GM19035 (cell line): ENCODE results near the gene LTA4H.

Experiments
- ATAC-seq: cut with Tn5 transposase; IDR thresholded peaks from one replicate; pipeline ENCODE4 v1.9.1; 2021; ENCODE audit not compliant: unreplicated experiment

LTA4H gene

DNA sequence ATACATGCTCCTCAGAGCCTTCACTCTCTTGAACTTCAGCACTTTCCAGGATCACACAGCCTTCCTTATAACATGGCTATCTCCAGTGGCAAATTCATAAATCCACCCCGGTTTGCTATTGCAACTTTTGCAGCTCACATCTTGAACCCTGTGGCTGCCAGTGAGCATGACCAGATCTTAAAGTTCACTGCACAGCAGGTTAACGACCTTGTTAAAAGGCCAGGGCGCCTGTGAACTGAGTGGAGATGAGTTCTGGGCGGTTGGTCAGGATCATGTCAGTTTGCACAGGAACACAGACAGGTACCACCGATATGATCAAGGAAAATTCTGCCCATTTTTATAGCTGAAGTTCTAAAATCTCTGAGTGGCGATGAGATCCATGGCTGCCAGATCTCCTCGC lies 24.7 kb upstream of the LTA4H start:
- ATAC-seq, result no peak

DNA sequence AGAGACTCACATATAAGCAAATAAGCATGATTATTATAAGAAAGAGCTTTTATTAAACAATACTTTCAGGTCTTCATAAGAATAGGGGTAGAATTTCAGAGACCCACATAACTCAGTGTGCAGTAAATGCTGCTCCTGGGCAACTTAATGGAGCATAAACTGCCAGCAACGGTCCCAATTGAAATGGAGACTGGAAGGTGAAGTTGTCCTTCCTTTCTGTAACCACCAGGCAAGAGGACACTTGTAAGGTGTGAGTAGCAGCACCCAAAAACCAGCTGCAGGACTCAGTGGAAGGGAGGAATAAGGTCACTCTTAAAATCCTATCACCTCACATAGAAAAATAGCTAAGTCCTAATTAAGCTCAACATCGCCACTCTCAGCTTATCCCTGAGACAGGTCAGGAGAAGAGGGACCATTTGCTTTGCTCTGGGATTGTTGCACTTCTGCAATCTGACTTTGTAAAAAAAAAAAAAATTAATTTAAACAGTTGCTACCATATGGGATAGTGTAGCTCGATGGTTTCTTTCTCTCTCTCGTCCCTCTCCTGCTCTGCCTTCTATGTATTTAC lies 22.7 kb upstream of the LTA4H start:
- no peak for ATAC-seq

GRCh38 chr12:96056646-96057455 lies 21.5 kb upstream of the LTA4H start:
- ATAC-seq, result no peak

GRCh38 chr12:96054244-96054610 lies 18.8 kb upstream of the LTA4H start:
- no peak for ATAC-seq

GRCh38 chr12:96053476-96054243 lies 18.3 kb upstream of the LTA4H start:
- no peak for ATAC-seq

GRCh38 chr12:96051756-96052485 lies 16.5 kb upstream of the LTA4H start:
- ATAC-seq, result no peak

DNA sequence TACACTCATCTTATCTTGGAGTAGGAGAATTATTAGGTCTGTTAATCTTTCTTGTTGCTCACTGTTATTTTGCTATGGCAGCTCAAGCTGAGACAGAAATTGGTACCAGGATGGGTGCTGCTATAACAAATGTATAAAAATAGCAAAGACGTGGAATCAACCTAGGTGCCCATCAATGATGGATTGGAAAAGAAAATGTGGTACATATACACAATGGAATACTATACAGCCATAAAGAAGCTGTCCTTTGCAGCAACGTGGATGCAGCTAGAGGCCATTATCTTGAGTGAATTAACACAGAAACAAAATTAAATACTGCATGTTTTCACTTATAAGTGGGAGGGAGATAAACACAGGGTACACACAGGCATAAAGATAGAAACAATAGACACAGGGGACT lies 14.8 kb upstream of the LTA4H start:
- ATAC-seq, result no peak

DNA sequence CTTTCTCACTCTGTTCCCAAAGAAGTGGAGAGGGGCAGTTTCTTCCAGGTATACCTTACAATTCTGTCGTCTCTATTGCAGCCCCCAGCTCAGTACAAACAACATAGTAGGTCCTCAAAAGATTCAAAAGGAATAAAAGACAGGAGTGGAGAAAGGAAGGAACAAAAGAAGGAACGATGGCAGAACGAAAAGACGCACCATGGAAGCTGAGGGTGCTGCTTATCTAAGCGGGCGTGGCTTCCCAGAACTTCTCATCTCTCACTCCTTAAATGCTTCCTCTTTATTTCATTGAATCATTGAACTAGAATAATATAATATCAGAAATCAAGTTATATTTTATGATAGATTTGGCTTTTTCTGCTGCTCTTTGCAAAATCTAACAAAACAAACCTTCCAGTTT lies 13.7 kb upstream of the LTA4H start:
- no peak for ATAC-seq

DNA sequence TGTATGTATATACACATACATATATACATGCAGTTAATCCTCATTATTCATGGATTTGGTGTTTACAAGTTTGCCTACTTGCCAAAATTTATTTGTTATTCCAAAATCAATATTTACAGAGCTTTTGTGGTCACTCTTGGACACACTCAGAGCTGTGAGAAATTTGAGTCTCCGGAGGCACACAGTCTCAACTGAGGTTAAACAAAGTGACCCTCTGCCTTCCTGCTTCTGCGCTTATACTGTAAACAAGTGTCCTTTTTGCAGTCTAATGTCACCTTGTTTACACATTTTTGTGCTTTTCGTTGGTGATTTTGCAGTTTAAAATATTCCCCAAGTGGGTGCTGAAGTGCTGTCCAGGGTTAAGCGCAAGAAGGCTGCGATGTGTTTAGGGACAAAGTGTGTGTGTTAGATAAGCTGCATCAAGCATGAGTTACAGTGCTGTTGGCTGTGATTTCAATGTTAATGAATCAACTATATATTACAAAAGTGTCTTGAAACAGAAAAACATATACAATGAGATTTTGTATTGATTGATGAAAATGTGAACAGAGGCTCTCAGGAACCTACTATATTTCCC lies 13.1 kb upstream of the LTA4H start:
- ATAC-seq, result no peak

DNA sequence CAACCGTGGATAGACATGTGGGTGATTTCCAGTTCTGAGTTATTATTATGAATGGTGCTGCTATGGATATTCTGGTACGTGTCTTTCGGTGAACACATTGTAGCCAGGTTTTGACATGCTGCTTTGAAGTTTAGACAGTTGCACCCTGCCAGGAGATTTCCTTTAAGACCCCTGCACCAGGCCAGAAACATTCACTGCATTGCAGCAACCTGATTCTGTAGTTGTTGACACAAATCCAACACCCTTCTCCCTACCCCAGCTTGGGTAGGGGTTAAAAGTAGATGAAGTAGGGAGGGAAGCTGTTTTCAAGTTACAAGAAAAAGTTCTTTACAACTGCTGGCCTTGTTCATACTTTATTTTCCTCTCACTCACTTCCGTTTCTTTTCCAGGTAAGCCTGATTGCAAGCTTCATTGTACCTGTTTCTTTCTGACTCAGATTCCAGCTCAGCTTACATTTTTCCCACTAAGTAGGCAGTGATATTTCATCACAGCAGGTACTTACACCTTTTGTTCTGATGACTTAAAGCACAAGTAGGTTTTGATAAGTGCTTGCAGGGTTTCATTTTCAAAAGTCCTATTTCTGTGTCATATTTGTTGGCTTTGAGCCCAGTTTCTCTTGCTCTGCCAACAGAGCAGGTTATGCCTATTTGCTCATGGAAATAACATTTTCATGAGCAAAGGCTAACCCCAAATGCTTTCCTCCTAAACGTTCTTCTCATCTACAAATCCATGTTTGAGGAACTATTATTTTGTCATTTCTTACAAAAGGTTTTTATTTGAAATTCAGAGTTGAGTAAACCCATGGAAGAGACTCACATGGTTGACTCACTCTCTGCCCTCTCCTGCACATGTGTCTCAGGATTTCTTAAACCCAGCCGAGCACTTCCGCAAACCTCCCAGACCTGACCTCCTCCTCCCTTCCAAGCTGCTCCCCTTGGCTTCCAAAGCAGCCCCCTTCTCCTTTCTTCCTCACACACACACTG lies 12.1 kb upstream of the LTA4H start:
- ATAC-seq, result peak; percentile 56

- ATAC-seq, result no peak
These were observed 11.3 kb upstream of the LTA4H start for GRCh38 chr12:96046543-96047228.

DNA sequence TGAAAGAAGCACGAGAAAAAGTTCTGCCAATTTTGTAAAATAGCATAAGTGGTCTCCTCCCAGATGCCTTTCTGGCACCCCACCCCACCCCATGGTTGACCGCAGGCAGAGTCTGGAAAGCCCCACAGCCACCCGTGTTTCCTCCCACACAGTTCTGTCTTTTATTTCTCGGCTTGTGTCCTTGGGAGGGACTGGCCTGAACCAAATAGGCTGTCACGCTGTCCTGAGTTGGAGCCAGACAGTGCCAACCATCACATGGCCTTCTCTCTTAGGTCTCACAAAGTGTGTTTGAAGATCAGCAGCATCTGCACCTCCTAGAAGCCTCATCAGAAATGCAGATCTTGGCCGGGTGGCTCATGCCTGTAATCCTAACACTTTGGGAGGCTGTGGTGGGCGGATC lies 10.2 kb upstream of the LTA4H start:
- no peak for ATAC-seq

DNA sequence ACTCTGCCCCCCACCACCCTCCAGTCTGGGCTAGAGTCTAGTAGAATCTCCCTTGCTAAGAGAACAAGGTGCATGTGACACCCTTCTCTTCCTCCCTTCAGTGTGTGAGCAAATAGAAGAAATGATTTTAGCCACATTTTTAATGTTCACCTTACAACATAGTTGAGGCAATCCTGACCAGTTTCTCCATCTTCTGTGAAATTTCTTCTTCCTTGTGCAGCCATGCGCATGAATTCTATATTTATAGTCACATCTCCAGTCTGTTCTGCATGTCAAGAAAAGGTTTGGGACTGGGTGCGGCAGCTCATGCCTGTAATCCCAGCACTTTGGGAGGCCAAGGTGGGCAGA lies 9.5 kb upstream of the LTA4H start:
- ATAC-seq, result no peak

GRCh38 chr12:96044017-96044942 lies 8.9 kb upstream of the LTA4H start:
- ATAC-seq, result no peak

- ATAC-seq, result no peak
These were observed 5.8 kb upstream of the LTA4H start for GRCh38 chr12:96041181-96041580.

DNA sequence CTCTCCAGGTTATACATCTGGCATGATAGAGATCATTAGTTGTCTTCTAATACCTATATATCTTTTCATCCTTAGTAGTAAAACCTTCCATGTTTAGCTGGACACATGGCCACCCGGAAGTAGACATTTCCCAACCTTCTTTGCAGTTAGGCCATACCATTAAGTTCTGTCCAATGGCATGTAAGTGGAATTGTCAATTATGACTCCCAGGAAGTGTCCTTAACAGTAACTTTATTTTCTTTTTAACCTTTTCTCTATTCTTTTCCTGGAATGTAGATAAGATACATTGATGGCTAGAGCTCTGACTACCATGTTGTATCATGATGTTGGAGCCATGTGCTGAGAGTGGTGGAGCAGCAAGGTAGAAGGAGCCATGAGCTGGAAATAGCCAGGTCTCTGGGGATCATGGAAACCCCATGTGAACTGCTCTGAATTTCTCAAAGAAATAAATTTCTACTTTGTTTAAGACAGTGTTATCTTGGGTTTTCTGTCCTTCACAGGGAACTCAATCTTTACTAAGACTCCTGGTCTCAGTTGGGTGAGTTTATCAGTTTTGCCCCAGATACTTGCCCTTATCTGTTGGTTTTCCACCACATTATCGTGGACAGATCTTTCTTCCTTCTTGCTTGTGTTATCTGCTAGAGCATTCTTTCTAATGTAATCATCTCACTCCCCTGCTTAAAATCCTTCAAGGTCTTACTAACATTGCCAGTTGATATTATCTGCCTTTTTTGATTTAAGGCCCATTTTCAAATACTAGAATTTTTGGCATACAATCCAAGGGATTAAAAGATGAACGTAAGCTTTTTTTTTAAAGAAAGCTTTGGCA lies 5.1 kb upstream of the LTA4H start:
- ATAC-seq, result no peak

- ATAC-seq, result no peak
These were observed 4.1 kb upstream of the LTA4H start for GRCh38 chr12:96039516-96039915.
